ENCODE measurements around the gene TTLL7. TPM values are rescaled to one million over a fixed set of nuclear protein-coding genes. Genes with fewer than 3 reads are reported as not detected.
"Not testable (repeated sequence)": the region's sequence is repeated elsewhere in the genome, so short reads cannot be mapped to it uniquely, and the experiment has no call there.

TTLL7 gene
- total RNA-seq, 4 donors from 2014 or later = 3.1 to 9.1 (median 6.6) TPM

- no peak for TF ChIP-seq CTCF (IDR thresholded peaks at IDR 0.05)
- no peak for DNase-seq (ENCODE audit: low spot score)
- ATAC-seq (ENCODE audit: low FRiP score) = no peak
Observed at GRCh38 chr1:83923553-83923952, 75.4 kb downstream of the TTLL7 start.

- DNase-seq (ENCODE audit: low spot score) = no peak
- no peak for TF ChIP-seq CTCF (IDR thresholded peaks at IDR 0.05)
- no peak for ATAC-seq (ENCODE audit: low FRiP score)
Observed at GRCh38 chr1:83922431-83922830, 76.5 kb downstream of the TTLL7 start.

- ATAC-seq (ENCODE audit: low FRiP score) (no peak), DNase-seq (ENCODE audit: low spot score) (no peak)
- no peak for TF ChIP-seq CTCF (IDR thresholded peaks at IDR 0.05)
Observed at GRCh38 chr1:83920320-83920719, 78.6 kb downstream of the TTLL7 start.

- ATAC-seq (ENCODE audit: low FRiP score) (no peak), DNase-seq (ENCODE audit: low spot score) (no peak)
- no peak for TF ChIP-seq CTCF (IDR thresholded peaks at IDR 0.05)
Observed at GRCh38 chr1:83919872-83920271, 79.1 kb downstream of the TTLL7 start.

GRCh38 chr1:83918688-83919285 is 80.1 kb downstream of the TTLL7 start:
- DNase-seq (ENCODE audit: low spot score) (no peak), ATAC-seq (ENCODE audit: low FRiP score) (no peak)
- TF ChIP-seq CTCF (IDR thresholded peaks at IDR 0.05) = no peak

GRCh38 chr1:83917959-83918358 is 81.0 kb downstream of the TTLL7 start:
- DNase-seq (ENCODE audit: low spot score) (no peak), ATAC-seq (ENCODE audit: low FRiP score) (no peak)
- no peak for TF ChIP-seq CTCF (IDR thresholded peaks at IDR 0.05)

GRCh38 chr1:83916094-83916493 is 82.8 kb downstream of the TTLL7 start:
- ATAC-seq (ENCODE audit: low FRiP score); DNase-seq (ENCODE audit: low spot score): not testable (repeated sequence)
